ENCODE measurements around the gene NFKBIE.

- TF ChIP-seq CTCF (IDR thresholded peaks at IDR 0.05) (no peak), POLR2A (IDR thresholded peaks at IDR 0.05) (no peak)
Observed at GRCh38 chr6:44262467-44263353, 2.6 kb downstream of the NFKBIE start.

Data from right lobe of liver (tissue), 4 donors.